Measurements from ENCODE around the gene TMED5. TPM values are rescaled to one million over a fixed set of nuclear protein-coding genes. Genes with fewer than 3 reads are reported as not detected.

TMED5 gene
- 45.1 TPM for total RNA-seq

GRCh38 chr1:93179886-93180722 is at the start of gene TMED5:
TSS of gene TMED5 (minus strand) at chr1:93180413. CDS start at chr1:93180242, 171 bp downstream.

DNA sequence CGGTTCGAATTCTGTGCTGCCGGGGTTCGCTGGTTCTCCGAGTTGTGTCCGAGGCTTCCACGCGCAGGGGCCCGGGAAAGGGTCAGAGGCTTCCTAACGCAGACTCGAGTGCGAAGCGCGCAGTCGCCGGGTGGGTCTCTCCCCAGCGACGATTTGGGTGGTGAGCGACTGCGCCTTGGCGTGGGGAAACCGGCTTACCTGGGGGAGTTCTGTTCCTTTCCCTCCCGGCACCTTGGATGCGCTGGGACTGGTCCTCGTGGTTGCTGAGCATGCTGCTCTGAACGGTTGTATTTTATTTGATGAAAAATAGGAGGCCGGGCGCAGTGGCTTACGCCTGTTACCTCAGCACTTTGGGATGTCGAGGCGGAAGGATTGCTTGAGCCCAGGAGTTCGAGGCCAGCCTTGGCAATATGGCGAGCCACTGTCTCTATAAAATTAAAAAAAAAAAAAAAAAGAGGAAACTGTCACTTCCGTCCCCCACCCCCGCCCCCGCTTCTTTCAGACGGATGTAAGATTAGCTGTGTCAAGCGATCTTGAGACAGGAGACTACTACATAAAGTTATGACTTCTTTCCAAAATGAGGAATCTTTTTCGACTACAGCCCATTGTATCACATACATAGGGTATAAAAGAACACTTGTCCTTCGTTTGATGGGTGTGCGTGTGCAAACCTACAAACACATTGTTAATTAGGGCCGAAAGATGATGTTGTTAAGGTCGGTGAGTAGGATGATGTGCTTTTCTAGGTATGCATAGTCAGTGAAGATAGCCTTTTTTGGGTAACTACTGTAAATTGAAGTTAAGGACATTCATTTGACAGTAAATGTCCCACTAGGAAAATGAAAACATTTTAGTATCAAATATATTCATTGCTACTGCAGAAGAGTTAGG is 755 bp upstream of the TMED5 start, which contains the start of gene CCDC18:
Gene CCDC18, plus strand, starts transcription at position 2 of the 891 bp plus-strand sequence. CDS start 2,638 bp downstream, outside the sequence.

Small RNA genes within 50 kb of the gene (small RNA-seq; reads per million reads assigned to genes)
- not detected for gene AC126124.1 (ENCODE audit: low replicate concordance)

Other genes with a start within 250 kb of the TMED5 start
- gene DIPK1A, start 219.0 kb downstream of the TMED5 start, total RNA-seq, result 17.2 TPM
- 133 TPM for gene MTF2, start 101.1 kb downstream of the TMED5 start, total RNA-seq
- gene CCDC18, start 311 bp upstream of the TMED5 start, total RNA-seq, result 9.1 TPM
- gene DR1, start 165.5 kb upstream of the TMED5 start, total RNA-seq, result 25.7 TPM